GM19328 (cell line): ENCODE data around the gene CXCL16.

Experiments used
- ATAC-seq: cut with Tn5 transposase; IDR thresholded peaks from one replicate; pipeline ENCODE4 v1.9.1; 2021; ENCODE audit warnings: mild to moderate bottlenecking, moderate library complexity; ENCODE audit not compliant: unreplicated experiment

CXCL16 gene

DNA sequence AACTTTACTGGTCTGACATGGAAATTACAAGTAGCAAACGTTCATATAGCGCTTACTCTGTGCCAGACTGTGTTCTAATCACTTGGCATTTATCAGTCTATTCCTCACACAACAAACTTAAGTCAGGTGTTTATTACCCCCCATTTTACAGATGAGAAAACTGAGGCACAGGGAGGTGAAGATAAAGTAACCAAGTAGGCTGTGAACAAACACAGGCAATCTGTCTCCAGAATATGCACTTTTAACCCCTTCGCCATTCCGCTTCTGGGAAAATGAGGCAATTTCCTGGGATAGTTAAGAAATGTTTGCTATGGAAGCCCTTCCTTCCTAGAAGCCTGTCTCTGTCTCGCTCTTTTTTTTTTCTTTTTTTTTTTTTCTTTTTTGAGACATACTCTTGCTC is 12.2 kb upstream of the CXCL16 start:
- no peak for ATAC-seq

DNA sequence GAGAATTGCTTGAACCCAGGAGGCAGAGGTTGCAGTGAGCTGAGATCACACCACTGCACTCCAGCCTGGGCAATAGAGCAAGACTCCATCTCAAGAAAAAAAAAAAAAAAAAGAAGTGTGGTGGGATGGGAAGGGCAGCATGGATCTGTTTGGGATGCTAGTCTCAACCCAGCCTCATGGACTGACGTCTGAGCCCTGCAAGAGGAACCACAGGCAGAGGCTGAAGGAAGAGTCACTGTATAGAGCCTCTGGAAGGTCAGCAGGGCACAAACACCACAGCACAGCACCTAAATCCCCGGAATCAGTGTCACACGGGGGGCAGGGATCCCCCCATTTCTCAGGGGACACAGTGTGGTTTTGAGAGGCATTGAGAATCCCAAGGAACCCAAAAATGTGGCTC is 10.9 kb upstream of the CXCL16 start:
- ATAC-seq = no peak

DNA sequence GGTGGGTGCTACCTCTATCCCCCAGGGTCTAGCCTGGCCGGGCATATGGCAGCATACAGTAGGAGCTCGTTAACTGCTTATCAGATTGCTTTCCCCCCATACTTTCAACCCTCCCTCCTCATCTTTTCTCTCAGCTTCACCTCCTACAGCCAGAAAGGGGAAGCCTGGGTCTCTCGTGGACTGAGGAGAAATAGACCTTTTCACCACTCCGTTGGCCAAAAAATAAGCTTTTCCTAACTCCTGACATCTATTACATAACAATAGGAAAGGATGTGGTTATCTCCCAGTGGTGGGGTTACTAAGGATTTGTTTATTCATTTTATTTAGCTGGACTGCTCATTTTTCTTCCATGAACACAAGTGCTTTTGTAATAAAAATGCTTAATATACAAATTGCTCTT is 9.0 kb upstream of the CXCL16 start:
- no peak for ATAC-seq

DNA sequence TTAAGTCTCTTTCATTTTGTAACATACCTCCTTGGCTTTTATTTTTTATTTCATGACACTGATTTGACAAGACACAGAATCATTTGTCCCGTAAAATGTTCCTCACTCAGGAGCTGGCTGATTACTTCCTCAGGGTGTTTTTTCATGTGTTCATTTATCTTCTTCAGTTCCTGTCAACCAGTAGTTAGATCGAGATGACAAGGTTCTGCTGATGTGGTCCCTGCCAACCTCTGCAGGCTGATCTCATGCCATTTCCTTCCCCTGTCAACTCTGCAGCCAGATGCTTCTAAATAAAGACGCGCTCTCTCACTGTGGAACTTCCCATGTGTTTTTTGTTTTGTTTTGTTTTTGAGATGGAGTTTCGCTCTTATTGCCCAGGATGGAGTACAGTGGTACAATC is 8.1 kb upstream of the CXCL16 start:
- no peak for ATAC-seq

DNA sequence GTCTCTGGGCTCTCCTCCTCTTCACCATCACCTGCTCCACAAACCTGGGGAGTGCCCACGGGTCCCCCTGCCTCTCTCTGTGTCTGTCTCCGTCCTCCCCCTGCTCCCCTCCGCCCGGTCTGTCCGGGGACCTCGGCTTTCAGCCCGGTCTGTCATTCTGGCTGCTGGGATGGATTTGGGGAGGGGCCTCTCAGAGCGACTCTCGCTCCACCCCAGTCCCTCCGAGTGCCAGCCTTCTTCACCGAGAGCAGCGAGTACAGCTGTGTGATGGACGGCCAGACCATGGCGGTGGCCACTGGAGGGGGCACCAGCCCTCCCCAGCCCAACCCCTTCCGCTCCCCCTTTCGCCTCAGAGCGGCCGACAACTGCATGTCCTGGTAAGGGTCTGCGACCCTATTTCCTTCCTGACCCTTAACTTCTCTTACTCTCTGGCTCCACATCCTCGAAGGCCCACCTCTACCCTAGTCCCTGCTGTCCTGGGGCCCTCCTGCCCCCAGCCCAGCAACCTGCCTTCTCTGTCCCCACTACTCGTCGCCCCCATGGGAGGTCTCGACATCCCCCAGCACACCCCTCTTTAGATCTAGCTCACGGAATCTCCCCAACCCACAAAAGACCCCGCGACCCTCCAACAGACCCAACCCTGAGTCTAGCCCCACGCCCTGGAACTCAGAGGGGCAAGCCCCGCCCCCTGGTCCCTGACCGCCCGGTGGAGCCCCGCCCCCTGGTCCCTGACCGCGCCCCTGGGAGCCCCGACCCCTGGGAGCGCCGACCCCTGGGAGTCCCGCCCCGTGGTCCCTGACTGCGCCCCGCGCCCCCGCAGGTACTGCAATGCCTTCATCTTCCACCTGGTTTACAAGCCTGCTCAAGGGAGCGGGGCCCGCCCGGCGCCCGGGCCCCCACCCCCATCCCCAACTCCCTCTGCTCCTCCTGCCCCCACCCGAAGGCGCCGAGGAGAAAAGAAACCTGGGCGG is 5.6 kb upstream of the CXCL16 start:
- ATAC-seq = no peak

DNA sequence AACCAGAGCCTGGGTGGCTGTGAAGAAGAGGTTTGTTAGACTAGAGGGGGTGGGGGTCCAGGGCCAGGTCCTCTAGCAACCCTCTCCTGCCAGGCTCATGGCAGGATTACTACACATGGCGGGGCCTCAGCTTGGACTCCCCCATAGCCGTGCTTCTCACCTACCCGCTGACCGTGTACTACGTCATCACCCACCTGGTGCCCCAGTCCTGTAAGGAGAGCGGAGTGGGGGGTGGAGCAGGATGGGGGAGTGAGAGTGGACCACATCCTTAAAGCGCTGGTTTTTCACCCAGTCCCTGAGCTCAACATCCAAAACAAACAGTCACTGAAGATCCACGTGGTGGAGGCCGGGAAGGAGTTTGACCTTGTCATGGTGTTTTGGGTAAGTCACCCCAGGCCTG is 4.2 kb upstream of the CXCL16 start:
- no peak for ATAC-seq

DNA sequence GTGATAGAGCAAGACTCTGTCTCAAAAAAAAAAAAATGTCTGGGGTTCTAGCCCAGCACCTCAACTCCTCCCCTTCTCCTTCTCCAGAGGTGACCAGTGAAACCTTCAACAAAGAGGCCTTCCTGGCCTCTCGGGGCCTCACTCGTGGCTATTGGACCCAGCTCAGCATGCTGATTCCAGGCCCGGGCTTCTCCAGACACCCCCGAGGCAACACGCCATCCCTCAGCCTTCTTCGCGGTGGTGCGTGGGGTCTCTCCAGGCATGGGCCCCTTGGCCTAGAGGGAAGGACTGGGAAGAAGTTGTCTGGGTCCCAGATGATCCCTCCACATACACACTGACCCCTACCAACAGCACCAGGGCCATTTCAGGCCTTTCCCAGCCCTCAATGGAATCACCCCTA is 3.5 kb upstream of the CXCL16 start:
- no peak for ATAC-seq

DNA sequence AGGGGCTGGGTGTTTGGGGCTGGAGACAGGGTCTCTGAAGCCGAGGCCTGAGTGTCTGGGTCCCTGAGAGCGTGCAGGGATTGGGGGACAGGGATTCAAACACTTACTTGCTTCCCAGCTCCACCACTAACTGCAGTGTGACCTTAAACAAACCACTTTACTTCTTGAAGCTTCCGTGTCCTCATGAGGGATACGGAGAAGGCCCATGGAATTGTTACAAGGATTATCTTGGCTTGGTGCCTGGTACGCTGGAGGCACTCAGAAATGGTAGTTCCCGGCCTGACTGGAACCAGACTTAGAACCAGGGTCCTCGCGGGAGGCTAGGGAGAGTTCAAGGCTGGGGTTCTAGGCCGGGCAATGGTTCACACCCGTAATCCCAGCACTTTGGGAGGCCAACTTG is 2.9 kb upstream of the CXCL16 start:
- ATAC-seq = no peak

DNA sequence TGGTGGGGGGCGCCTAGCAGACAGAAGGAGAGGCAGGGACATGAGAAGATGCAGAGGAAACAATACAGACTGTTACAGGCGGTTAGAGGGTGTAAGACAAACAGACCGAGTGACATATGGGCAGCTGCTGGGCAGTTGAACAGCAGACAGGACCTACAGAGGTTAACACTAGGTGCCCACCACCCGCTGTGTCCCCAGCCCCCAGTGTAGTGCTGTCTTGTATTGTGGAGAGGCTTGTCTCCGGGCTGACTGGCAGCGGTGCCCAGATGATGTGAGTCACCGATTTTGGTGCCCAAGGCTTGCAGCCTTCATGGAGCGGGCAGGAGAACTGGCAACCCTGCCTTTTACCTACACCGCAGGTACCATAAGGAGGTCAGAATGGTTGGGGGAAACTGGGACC is 2.4 kb upstream of the CXCL16 start:
- no peak for ATAC-seq

DNA sequence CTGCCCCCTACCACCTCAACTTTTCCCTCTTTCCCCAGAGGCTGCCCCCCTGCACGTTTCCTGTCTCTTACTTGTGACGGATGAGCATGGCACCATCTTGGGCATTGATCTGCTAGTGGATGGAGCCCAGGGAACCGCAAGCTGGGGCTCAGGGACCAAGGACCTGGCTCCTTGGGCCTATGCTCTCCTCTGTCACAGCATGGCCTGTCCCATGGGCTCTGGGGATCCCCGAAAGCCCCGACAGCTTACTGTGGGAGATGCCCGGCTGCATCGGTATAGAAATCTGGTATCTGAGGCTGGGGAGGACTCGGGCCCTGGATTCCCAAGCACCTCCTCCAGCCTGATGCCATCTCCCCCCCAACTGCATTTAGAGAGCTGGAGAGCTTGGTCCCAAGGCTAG is 1.8 kb upstream of the CXCL16 start:
- ATAC-seq = no peak

DNA sequence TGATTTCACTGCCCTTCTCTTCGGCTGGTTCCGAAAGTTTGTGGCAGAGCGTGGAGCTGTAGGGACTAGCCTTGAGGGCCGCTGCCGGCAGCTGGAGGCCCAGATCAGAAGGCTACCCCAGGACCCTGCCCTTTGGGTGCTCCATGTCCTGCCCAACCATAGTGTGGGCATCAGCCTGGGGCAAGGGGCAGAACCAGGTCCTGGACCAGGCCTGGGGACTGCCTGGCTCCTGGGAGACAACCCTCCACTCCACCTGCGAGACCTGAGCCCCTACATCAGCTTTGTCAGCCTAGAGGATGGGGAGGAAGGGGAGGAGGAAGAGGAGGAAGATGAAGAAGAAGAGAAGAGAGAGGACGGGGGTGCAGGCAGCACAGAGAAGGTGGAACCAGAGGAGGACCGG is 856 bp upstream of the CXCL16 start:
- no peak for ATAC-seq

DNA sequence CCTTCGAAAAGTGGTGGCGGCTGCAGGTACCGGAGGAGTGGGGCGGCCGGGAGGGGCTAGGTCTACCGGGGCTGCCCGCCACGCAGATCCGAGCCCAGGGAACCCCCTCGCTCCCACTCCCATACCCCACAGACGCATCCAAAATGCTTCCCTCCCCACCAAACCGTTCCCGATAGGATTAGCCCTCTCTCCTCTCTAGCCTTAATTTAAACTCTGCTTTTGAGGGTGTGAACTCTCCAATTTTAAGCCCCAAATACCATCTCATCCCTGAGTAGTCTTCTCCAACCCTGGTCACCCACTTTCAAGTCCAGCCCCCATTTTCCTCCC is 260 bp upstream of the CXCL16 start:
- ATAC-seq = no peak

DNA sequence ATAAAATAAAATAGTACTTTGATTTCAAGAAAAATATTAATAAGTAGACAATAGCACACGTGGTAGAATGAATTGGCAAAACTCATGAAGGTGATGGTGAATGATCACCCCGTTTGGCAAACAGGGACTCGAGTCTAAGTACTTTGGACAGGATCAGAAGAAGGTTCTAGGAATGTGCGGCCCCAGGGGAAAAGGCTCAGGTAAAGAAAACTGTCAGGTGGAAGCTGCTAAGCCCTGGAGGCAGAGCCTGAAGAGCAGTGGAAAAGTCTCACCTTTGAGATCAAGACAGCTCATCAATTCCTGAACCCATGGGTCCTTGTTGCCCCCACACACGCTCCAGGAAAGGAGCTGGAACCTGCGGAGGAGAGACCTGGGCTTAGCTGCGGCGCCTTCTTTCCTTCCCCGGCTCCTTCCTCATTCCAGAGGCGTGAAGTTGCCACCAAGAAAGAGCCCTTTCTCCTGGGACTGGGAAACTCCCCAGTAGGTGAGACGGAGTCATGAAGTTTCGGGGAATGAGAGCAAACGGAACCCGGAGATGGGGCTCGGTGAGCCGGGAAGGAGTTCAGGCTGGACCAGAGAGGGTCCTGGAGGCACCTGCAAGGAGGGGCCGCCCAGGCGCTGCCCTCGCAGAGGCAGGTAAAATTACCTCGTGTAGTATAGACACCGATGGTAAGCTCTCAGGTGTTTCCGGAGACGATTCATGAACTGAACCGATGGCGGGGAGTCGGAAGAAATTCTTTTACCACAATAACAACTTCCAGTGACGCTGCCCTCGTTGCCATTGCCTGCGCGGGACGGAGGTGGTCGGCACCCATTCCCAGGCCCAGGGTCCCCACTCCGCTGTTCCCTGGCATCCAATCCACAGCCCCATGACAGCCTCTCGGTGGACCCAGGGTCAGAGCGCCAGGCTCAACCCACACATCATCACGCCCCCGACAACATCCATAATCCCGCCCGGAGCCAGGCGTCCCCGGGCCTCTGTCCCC is 1.3 kb downstream of the CXCL16 start:
- no peak for ATAC-seq

DNA sequence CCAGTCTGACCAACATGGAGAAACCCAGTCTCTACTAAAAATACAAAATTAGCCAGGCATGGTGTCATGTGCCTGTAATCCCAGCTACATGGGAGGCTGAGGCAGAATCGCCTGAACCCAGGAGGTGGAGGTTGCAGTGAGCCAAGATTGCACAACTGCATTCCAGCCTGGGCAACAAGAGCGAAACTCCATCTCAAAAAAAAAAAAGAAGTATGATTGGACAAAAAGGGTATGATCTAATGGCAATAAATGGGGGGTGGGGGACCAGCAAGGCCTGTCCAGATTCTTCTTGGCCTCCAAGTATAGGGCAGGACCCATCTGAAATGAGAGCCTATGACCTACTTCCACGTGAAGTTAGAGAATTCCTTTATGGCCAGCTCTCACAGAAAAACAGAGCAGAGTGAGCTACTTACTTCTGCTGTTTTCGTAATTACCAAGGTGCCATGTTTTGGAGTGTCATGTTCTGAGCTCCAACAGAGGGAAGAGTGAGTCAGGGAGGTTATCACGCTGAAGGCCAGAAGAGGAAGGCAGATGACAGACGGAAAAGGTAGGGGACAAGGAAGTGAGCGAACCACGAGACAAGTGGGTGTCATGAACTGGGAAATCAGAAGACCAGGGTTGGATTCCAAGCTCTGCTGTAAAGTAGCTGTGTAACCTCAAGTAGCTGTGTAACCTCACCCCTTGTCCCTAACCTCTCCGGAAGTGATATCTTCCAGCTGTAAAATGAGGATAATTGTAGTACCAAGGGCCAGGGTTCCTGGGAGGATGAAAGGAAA is 3.7 kb downstream of the CXCL16 start:
- ATAC-seq = no peak

DNA sequence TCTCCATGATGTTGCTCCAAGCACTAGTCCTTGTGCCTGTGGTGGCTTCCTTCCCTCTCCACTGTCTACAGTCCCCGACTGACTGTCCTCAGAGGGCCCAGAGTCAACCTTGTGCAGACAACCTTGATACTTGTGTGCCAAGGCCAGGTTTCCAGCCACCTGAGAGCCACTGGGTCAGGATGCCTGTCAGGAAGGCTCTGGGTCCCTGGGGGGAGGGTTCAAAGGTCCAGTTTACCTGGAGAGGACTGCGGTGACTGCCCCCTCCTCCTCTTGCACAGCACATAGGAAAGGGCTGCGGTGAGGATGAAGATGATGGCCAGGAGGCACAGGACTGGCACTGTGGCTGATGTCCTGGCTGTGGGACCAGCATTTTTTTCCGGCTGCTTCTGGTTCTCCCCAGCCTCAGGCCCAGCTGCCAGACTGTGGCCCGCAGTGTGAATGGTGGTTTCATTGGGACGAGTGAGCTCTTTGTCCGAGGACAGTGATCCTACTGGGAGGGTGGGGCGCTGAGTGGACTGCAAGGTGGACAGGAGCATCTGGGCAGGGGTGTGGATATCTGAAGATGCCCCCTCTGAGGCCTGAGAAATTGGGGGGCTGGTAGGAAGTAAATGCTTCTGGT is 4.8 kb downstream of the CXCL16 start:
- no peak for ATAC-seq

DNA sequence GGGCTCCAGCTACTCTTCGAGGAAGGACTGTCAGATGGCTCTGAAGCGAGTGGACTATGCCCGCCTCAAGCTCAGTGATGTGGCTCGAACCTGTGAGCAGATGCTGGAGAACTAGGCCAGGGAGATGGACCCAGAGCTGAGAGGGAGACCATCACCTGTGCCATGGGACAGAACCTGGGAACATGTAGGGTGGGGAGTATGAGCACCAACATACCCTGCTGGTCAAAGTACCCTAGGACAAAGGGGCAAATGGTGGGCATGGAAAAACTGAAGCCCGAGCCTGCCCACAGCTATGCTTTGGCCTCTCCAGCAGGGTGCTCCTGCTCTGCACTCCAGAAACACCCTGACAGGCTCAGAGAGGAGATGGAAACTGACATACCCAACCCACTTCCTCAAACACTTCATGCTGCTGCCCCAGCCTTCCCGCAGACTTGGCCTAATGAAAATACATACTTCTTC is 6.6 kb downstream of the CXCL16 start:
- no peak for ATAC-seq

DNA sequence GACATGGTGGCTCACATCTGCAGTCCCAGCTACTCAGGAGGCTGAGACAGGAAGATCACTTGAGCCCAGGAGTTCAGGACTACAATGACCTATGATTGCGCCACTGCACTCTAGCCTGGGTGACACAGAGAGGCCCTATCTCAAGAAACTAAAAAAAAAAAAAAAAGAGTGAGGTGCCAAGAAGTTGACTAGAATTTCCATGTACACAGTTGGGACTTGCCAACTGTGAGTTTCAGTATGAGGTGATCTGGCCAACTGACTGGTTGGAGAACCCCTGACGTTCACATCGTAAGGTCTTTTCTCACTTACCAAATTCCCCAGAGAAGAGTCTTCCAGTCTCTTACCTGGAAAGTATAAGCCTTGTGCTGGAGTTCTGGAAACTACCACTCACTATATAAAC is 11.6 kb downstream of the CXCL16 start:
- no peak for ATAC-seq

DNA sequence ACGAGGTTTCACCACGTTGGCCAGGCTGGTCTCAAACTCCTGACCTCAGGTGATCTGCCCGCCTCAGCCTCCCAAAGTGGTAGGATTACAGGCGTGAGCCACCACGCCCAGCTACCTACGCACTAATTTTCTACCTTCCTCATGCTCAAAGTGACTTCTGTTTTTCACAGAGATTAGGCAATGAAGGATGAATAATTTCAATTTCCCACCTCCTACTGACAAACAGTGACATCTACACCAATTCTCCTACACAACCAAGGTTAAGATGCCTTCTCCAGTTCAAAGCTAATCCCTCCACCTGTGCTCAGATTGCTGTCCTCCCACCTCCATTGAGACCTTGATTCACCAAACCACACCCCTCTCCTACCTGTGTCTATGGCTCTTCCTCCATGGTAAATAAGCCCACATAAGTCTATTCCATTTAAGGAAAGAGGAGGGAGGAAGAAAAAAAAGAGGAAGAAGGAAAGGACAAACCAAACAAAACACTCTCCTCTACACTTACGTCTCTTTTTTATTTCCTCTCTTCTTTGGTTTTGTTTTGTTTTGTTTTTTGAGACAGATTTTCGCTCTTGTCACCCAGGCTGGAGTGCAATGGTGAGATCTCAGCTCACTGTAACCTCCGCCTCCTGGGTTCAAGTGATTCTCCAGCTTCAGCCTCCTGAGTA is 13.9 kb downstream of the CXCL16 start:
- ATAC-seq = no peak

DNA sequence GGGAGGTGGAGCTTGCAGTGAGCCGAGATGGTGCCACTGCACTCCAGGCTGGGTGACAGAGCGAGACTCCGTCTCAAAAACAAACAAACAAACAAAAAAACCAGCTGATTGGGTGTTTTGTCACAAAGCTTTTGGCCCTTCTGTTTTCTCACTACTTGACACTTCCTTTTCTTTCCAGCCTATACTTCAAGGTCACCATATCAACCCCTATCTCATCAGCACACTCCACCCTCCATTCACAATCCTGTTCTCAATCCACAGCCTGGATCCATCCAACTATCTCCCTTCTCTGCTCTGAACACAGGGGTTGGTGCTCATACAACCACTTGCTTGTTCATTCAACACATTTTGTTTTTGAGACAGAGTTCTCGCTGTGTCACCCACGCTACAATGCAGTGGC is 15.1 kb downstream of the CXCL16 start:
- ATAC-seq = no peak

DNA sequence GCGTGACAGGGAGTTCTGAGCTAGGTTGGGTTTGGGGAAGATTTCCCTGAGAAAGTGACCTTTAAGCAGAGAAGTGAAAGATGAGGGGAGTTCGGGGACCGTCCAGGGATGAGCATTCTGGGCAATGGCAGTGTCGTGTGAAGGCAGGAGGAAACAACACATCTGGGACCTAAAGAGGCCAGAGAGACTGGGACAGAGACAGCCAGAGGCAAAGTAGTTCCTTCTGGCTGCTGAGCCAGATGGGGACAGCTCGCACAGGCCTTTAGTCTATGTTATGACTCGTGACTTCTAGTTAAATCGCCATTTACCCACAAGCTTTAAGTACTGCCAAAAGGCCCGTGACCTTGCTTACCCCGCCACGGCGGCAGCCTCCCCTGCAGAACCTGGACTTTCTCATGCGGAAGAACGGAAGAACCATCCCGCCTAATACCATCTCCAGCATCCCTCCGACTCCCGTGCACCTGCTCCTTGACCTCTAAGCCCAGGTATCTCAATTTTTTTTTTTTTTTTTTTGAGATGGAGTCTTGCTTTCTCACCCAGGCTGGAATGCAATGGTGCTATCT is 17.0 kb downstream of the CXCL16 start:
- ATAC-seq = no peak
